GM10847 (cell line): Measurements from ENCODE around the gene DIPK1C.

Experiments
- POLR2A ChIP-seq: IDR thresholded peaks from 2 replicates; pipeline ENCODE4 v1.6.1; 2011; ENCODE audit not compliant: insufficient read length; ENCODE audit errors: extremely low read depth

DIPK1C gene

GRCh38 chr18:74395006-74395405, 62.1 kb downstream of the DIPK1C start:
- TF ChIP-seq POLR2A = no peak

- no peak for TF ChIP-seq POLR2A
These were observed 64.8 kb downstream of the DIPK1C start for GRCh38 chr18:74392323-74392722.

GRCh38 chr18:74390900-74391299, 66.2 kb downstream of the DIPK1C start:
- no peak for TF ChIP-seq POLR2A

- no peak for TF ChIP-seq POLR2A
These were observed 67.1 kb downstream of the DIPK1C start for GRCh38 chr18:74389991-74390390.

- TF ChIP-seq POLR2A = no peak
These were observed 67.8 kb downstream of the DIPK1C start for GRCh38 chr18:74389171-74389927.

GRCh38 chr18:74388227-74388626, 68.9 kb downstream of the DIPK1C start:
- TF ChIP-seq POLR2A = no peak

- TF ChIP-seq POLR2A = no peak
These were observed 69.7 kb downstream of the DIPK1C start for GRCh38 chr18:74387383-74387782.
